Right kidney (tissue), 1 donor: ENCODE results near the gene MTG2.

Experiments used
- DNase-seq: peaks from one replicate; pipeline ENCODE4 v3.0.0-alpha.2; 2016

Gene MTG2

GRCh38 chr20:62161347-62161746 is 21.5 kb upstream of the MTG2 start:
- no peak for DNase-seq

DNA sequence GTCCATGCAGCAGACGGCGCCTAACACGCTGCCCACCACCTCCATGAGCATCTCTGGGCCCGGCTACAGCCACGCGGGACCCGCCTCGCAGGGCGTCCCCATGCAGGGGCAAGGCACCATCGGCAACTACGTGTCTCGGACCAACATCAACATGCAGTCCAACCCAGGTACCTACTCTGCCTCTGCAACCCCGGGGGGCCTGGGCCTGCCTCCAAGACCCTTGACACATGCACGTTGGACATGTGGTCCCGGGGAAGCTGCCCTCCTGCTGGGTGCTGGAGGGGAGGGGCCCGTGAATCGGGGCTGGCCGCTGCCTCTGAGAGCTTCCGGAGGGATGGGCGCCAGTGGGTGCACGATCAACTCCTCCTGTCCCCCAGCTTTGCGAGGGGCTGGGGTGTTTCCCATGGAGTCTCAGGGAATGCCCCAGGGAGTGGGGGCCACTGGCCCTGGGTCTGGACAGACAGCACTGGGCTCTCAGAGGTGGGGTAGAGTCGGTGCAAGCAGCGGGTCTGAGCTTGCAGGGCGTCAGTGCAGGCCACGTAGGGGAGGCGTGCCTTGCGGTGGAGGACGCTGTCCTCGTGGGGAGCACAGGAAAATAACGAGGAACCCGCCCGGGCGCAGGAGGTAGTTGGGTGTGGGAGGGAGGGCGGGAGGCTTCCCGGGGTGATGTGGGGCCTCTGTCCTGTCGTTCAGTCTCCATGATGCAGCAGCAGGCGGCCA is 19.9 kb upstream of the MTG2 start:
- no peak for DNase-seq

DNA sequence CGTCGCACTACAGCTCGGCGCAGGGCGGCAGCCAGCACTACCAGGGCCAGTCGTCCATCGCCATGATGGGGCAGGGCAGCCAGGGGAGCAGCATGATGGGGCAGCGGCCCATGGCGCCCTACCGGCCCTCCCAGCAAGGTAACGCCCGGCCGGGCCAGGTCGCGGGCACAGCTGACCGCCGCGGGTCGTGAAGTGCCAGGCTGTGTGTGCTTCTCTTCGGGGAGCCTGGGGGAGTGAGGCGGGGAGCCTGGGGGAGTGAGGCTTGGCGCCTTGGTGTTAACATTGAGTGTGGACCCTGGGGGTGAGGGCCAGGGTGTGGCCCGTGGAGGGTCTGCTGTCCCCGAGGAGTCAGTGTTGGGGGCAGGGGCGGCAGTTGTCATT is 19.4 kb upstream of the MTG2 start:
- DNase-seq, result no peak

GRCh38 chr20:62163986-62164762 is 18.7 kb upstream of the MTG2 start:
- no peak for DNase-seq

GRCh38 chr20:62164879-62165761 is 17.7 kb upstream of the MTG2 start:
- no peak for DNase-seq

- no peak for DNase-seq
Measured at GRCh38 chr20:62165762-62166399, 16.9 kb upstream of the MTG2 start.

GRCh38 chr20:62167474-62167873 is 15.4 kb upstream of the MTG2 start:
- DNase-seq, result no peak

DNA sequence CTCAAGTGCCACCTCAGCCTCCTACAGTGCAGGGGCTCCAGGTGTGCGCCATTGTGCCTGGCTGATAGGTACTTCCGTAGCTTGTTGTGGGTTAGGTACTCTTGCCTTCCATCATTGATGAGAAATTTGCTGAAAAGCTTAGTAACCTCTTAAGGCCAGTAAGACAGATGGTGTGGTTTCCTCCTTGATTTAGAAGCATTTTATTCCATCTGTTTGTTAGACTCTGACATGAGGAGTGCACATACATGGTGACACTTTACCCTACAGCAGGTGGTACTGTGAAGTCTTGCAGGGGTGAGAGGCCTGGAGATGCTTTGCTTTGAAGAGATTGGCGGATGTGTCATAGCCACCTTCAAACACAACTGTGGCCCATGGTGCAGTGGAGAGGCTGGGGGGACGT is 14.8 kb upstream of the MTG2 start:
- no peak for DNase-seq

- DNase-seq, result no peak
Measured at GRCh38 chr20:62168890-62169435, 13.9 kb upstream of the MTG2 start.

DNA sequence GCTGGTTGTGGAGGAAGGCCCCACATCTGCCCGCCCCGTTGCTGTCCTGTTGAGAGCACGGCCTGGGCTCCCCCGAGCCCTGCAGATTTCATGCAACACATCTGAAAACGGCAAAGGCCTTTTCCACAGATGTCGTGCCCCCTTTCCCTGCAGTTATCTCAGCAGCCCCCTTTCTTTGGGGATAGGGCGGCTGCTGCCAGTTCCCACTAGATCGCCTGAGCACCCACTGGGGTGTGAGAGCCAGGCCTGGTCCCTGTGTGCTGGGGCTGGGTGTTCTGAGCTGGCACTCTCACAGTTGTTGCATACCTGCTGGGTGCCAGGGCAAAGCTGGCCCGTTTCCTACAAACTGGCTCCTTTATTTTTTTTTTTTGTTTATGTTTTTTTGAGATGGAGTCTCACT is 12.3 kb upstream of the MTG2 start:
- no peak for DNase-seq

DNA sequence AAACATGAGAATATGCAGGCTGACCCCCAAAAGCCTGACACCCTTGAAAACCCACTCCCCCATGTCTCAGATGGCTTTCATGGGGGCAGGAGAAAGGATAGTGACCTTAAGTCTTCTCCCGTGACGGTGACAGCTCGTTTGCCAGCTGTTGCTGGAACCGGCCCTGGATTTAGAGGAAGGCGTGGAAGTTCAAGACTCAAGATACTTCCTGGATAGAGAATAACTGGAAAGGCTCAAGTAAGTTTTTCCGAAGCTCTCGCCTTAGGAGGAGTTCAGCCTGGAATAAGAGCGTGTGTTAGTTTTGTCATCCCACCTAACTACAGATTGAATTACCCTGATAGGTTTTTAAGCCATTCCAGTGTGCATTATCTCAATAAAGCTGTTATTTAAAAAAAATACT is 11.6 kb upstream of the MTG2 start:
- no peak for DNase-seq

DNA sequence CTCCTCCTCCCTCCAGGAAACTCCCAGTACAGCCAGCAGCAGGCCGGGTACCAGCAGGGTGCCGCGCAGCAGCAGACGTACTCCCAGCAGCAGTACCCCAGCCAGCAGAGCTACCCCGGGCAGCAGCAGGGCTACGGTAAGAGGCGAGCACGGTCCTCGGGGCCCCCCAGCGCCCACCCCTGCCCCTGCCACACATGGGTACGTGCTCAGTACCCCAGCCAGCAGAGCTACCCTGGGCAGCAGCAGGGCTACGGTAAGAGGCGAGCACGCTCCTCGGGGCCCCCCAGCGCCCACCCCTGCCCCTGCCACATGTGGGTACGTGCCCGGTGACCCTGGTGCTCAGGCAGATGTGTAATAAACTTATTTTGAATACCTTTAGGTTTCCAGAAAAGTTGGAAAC is 10.2 kb upstream of the MTG2 start:
- DNase-seq, result no peak

DNA sequence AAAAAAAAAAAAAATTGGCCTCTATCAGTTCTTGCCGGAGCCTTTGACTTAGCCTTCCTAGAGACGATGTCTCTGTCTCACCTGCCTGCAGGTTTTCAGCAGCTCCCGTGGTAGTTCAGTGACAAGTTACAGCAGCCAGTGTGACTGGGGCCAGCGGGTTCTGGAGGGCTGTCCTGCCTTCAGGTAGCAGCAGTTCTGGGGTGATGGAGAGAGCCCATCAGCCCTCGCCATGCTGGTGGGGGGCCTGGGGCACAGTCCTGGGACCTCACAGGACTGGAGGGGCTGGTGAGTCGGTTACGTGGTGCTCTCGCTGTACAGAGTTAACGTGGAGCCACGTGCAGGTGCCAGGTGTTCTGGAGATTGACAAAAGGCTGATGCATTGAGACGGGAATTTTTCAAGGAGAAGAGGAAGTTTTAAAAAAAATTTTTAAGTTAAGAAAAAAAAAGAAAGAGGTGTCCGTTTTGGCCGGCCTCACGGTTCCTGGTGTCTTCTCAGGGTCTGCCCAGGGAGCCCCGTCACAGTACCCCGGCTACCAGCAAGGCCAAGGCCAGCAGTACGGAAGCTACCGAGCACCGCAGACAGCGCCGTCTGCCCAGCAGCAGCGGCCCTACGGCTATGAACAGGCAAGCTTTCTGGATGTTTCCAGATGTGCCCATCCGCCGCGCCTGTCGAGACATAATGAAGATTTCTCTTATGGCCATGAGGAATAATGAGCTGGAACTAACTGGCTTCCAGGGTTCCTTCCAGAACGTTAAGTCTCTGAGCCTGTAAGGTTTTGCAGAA is 8.6 kb upstream of the MTG2 start:
- no peak for DNase-seq

GRCh38 chr20:62174870-62175624 is 7.8 kb upstream of the MTG2 start:
- DNase-seq, result no peak

DNA sequence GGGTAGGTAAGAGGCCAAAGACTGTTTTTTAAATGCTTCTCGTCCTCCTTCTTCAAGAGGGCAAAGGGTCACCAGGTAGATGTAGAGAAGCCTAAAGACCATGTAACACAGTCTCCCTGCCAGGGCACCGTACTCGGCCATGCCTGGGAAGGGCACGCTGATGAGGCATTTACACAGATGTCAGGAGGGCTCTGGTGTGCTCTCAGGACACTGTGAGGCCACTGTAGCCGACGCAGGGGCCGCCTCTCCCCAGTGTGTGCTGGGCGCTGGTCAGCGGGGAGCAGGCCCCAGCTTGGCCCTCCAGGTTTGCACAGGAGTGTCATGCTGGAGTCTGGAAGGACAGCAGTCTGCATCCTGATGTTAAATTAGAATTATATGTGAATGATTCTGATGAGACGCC is 7.1 kb upstream of the MTG2 start:
- no peak for DNase-seq

- no peak for DNase-seq
Measured at GRCh38 chr20:62176866-62177265, 6.0 kb upstream of the MTG2 start.

DNA sequence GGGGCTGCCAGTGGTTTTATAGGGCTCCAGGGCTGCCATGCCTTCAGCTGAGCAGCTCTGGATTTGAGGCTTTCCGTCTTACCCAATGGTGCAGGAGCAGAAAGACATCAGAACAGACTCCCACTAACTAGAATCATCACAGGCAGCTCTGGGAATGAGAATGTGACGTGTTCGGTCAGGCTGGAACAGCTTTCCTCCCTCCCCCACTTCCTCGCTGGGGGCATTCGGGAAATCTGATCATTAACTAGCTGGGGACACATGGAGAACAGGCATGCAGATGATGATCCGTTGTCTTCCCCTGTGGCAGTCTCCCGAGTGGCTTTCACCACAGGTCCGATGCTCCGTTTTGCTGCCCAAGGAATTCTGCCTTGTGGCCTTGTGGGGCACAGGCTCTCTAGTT is 5.5 kb upstream of the MTG2 start:
- peak; percentile 12 for DNase-seq

- DNase-seq, result no peak
Measured at GRCh38 chr20:62178316-62179161, 4.3 kb upstream of the MTG2 start.

DNA sequence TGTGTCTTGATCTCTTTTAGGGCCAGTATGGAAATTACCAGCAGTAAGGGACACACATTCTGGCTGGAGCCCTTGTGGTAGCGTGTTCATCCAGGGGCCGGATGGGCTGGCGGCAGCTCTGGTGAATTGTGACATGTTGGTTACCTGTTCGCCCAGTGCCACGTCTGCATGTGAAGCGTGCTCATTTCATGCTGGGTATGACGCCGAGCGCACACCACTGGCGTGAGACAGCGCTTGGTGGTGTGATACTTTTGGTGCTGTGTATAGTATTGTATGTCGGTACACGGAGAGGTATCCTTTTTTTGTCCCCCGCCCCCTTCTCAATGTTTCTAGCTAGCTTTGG is 3.7 kb upstream of the MTG2 start:
- no peak for DNase-seq

GRCh38 chr20:62181808-62182207 is 1.0 kb upstream of the MTG2 start:
- DNase-seq, result no peak
